HG03108 (cell line): ENCODE data around the gene DAB2.
"Not testable (repeated sequence)": the region's sequence is repeated elsewhere in the genome, so short reads cannot be mapped to it uniquely, and the experiment has no call there.

ENCODE experiments used
- ATAC-seq: cut with Tn5 transposase; IDR thresholded peaks from one replicate; pipeline ENCODE4 v1.9.1; 2021; ENCODE audit warnings: moderate library complexity; ENCODE audit not compliant: unreplicated experiment

The DAB2 gene

DNA sequence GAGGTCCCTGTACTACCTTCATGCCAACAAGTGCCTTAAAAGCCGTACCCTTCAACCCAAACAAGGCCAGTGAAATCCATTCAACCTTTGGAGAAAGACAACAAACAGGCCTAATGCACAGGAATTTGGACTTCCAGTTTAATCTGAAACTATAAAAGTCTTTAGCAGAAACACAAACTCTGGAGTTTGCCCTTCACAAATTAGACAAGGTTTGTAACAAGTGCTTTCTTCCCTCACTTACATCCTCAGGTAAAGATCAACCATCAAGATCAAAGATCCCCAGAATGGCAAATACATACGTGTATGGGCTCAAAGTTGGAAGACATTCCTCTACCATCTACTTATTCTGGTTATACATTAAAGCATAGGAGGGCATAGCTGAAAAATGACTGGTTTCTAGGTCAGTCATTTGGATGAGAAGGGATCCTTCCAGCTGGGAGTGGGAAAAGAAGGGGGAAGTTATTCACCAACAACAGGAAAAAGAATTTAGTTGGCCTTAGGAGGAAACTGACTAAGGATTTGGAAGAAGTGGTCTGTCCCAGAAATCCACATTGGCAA, 2.0 kb downstream of the DAB2 start:
- ATAC-seq = no peak

DNA sequence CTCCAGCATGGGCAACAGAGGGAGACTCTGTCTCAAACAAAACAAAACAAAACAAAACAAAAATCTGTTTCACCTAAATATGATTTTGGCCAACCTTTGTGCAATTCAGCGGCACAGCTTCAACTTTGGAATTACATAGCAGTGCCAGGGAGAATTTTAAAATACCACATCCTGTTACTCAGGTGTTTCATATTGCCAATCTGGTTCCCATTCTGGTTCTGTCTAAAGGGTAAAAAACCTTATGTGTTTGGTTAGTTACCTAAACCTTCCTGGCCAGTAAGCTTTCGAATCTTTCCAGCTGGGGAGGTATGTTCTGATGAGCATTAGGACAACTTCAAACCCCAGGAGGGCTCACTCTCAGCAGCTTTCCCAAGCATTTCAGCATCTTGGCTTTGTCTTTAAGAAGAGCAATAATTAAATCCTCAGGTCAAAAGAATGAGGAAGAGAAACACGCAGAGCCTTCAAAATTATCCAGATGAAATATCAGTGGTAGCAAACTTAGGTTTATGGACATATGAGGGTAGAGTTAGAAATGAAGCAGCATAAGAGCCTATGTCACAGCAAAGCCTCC, 2.7 kb downstream of the DAB2 start:
- ATAC-seq = no peak

DNA sequence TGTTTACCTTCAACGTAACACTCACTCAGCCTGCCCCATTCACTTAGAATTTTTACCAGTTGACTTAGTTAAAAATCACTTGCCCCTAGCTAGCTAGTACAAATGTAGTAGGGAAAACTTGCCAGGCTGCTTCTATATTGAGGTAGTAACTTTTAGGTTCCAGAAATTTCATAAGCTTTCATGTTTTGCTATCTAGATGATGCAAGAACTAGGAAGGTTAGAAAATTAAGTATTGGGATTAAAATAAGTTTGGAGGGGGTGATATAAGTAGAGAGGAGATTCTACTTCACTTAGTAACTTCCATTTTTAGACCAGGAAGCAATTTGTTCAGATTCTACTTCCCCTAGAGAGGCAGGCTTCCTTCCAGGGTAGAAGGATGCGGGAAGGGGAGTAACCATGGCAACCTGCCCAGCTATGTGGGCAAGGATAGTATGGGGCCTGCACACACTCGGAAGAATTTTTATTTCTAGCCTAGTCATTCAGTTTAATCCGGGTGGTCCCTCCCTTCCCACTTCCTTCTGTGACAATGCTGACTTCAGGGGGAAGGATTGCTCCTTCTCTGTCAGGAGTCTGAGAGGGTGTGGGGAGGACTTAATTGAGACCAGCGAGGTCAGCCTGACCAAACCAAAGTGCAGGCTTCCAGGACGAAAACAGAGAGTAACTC, 4.2 kb downstream of the DAB2 start:
- ATAC-seq = no peak

DNA sequence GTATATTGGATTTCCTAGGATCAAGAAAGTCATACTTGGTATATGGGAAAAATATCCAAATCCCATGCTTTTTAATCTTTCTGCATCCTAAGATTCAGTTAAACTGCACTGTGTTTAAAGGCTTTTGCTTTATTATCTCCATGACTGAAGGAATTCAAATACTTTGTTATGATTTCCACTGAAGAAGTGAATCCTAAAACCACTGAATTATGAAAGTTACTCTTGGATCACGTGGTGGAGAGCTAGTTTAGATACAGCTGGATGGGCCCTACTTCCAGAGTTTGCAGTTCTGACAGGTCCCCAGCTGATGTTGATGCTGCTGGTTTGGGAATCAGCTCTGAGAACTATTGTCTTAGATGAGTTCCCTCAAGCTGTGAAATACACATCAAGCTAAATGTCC, 5.0 kb downstream of the DAB2 start:
- no peak for ATAC-seq

DNA sequence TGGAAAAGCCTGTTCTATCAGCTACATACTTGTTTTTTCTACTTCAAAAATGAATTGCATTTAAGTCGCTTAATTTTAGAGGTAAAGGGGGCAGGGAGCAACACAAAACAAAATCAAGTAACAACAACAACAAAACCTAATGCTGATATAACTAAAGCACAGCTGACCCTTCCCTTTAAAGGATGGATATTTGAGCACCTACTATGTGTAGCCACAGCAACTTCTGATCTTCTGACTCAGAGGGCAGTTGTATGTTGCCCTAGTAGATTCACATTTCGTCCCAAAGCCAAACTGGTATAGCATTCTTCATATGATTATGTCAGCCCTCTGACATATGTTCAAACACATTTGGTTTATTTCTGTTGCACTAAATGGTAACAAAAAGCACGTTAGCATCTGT, 6.8 kb downstream of the DAB2 start:
- ATAC-seq = no peak

DNA sequence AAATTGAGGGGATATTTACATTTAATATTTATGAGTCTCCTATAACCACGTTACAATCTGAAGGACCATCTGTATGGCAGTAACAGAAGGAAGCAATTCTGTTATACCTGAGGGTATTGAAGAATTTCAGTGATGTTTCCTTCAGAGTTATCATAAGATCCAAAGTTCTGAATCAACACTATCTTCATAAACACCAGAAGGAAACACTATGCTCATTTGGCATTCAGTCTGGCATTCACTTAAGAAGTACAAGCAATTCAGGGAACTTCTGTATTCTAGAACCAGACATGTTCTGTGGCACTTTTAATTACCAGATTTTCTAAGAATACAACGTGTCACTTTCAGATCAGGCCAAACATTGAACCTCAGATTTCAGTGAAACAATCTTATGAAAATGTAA, 9.6 kb downstream of the DAB2 start:
- no peak for ATAC-seq

DNA sequence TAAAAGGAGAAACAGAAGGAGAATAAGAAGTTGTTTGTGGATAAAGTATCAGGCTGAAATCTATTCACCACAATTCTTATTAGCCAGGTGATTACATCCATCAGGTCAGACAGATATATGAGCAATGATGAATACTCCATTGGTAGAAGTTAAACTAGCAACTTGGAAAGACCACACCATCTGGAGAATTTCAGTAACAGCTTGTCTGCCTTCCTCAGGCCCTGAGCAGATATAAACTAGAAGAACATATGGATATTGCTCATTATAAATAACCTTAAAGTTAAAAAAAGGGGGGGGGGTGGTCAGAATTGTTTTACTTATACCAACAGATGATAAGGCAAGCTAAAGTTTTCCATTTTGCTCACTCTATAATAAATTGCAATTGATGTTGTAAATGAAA, 10.4 kb downstream of the DAB2 start:
- no peak for ATAC-seq

DNA sequence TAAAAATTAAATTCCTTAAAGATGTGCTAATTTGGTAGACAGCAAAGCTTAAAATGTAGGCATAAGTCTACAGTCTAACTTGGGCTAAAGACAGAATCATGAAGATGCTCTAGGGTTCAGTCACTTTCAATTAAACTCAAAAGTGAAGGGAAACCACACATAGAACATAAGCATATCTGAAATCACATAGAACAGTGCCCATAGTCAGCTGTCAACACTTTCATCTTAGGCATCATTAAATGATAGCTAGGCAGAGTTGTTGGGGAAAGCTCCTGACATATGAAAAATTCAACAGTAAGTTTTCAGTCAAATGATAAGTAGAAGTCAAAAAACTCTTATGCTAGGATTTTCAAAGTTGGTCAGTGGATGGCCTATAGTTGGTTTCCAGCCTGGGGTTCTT, 11.0 kb downstream of the DAB2 start:
- ATAC-seq = no peak

DNA sequence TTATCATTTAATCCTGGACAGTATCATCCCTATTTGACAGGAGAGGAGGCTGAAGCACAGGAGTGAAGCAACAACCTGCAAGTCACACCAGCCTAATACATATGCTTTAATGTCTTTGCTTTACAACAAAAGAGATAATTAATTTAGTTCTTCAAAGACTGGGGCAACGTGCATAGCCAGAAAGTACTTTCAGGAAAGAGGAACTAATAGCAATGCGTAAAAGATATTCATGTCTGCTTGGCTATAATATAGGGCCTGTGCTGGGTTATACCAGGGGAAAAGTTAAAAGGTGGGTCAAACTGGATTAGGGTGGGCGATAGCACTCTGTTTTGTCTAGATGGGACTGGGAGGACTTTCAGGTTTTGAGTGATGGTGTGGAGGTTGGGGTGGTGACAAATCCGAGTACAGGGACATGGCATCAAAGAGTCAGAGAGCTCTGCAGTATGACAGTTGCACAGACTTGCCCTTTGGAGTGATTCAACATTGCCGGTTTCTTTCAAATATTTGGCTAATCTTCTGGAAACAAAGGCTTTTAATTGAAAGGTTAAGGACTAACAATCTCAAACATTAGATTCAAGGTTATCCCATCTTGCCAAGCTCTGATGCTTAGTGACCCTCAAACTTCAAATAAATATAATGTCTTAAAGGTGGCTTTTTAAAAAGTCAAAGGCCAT, 11.9 kb downstream of the DAB2 start:
- ATAC-seq = no peak

DNA sequence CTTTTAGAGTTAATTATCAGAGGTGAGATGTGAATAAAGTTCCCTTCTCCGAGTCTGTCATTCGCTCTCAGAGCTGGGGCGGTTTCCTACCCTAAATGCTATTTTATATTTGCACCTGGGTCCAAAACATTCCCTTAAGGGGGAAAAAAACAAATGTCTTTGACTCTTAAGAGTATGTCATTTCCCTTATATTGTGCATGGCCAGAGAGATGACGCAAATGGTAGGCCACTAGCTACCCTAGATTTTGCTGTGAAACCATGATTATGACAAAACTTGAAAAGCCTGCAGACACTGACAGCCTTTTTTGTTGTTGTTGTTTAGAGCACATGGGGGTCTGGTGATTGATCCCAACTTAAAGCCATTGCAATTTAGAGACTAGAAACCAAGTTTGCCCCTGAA, 12.8 kb downstream of the DAB2 start:
- ATAC-seq = no peak

DNA sequence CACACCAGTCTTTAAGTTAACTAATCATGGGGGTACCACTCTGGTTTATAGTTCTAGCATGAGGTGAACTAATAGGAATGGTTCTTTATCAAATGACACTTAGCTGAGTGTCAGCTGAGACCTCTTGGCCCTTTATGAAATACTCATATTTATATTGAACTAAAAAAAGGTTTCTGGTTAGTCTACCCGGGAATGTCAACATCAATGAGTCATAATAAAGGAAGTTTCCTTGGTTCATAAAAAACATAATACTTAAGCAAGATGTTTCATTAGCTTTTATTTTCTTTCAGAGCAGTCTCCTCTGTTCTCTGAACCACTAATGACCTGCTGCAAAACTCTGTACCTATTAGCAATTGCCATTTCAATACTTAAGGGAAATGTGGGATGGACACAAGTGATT, 13.7 kb downstream of the DAB2 start:
- ATAC-seq = no peak

DNA sequence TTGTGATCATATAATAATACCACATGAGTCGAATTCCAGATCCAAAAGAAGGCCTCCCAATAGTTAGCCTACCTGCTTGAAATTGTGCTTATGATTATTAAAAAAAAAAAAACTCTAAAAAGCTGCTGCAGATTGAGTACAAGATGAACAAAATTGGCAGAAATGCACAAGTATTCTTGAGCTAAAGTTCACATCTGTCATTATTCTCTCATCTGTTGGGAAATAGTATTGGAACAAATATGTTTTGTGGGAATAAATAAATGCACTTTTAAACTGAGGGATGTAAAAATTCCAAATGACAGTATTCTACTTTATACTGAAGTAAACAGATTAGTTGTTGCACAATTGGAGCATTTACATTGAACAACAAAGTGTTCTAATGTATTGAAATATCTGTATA, 15.7 kb downstream of the DAB2 start:
- ATAC-seq = no peak

DNA sequence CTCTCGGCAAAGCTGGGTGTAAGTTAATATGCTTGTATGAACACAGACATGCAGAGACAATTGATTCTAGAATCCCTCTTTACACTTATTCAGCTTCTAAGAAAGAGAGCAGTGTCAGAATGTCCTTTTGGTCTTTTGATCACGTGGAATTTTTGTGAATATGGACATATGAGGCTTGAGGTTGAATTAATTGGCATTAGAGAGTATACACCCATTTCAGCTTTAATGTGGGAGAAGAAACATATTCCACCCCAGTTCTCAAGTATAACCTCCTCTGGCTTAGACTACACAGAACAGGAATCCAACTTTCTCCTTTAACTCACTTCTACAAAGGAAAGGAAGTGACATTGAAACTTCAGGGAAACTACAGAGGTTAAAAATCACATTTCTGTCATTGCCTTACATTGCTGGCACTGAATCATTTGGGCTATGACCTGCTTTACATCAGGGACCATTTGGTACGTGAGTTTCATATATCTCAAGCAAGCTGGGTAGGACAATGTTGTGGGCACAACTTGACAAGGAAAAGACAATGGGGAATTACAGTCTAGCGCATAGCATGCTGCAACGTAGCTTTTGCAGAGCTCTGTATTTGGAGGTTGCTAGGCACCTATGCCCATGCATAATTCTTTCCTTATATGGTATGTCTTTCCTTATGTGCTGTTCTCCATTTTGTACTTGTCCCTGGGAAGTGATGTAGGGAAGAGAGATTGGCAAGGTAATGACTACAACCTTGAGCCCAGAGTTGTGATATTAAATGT, 19.5 kb downstream of the DAB2 start:
- ATAC-seq = no peak

DNA sequence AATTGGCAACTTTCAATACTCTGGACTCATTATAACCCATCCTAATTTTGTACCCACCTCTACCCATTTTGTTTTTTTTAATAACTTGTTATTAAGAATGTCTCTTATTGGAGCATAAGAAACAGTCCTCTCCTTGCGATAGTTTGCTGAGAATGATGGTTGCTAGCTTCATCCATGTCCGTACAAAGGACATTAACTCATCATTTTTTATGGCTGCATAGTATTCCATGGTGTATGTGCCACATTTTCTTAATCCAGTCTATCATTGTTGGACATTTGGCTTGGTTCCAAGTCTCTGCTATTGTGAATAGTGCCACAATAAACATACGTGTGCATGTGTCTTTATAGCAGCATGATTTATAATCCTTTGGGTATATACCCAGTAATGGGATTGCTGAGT, 21.0 kb downstream of the DAB2 start:
- ATAC-seq = not testable (repeated sequence)

DNA sequence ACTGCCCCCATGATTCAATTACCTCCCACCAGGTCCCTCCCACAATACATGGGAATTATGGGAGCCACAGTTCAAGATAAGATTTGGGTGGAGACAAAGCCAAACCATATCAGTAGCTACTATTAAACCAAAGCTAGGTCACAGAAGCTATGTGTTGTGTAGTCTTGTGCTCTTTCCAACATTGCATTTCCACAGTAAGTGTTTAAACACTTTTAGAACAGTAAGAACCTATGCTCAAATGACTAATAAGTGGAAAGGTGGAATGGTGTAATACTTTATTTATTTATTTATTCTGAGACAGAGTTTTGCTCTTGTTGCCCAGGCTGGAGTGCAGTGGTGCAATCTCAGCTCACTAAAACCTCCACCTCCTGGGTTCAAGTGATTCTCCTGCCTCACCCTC, 22.6 kb downstream of the DAB2 start:
- ATAC-seq = not testable (repeated sequence)

DNA sequence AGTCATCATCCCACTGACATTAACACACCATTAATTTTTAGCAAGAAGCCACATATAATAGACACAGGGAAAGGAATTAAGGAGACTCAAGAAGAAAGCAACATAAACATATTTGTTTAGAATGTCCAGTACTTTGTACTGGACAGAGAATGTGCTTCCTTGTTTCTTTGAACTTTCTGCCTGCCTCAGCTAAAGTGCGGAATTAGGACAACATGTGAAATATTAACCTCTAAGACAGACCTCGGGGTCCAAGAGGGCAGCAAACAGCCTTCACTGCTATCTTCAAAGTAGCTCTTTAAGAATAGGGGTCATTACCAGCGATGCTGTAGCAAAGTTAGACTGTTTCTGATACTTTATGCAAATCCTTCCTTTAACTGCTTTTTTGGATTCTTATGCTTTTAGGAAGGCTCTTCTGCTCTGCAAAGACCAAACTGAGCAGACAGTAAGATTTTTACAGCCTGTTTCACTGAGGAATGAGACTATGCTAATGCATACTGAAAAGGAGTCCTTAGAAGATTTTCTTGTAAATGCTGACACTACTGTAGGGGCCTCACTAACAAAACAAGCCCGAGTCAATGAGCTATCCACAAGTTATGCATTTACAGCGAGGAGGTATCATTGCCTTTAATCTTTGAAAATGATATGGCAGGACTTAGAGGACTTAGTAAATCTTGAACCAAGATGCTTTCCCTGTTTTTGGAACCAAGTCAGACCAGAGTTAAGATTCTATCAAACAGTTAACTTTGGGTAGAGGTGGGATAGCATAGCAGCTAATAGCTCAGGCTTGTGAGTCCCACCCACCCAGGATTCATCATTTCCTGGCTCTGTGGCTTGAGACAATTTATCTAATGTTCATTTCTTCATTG, 23.8 kb downstream of the DAB2 start:
- no peak for ATAC-seq

DNA sequence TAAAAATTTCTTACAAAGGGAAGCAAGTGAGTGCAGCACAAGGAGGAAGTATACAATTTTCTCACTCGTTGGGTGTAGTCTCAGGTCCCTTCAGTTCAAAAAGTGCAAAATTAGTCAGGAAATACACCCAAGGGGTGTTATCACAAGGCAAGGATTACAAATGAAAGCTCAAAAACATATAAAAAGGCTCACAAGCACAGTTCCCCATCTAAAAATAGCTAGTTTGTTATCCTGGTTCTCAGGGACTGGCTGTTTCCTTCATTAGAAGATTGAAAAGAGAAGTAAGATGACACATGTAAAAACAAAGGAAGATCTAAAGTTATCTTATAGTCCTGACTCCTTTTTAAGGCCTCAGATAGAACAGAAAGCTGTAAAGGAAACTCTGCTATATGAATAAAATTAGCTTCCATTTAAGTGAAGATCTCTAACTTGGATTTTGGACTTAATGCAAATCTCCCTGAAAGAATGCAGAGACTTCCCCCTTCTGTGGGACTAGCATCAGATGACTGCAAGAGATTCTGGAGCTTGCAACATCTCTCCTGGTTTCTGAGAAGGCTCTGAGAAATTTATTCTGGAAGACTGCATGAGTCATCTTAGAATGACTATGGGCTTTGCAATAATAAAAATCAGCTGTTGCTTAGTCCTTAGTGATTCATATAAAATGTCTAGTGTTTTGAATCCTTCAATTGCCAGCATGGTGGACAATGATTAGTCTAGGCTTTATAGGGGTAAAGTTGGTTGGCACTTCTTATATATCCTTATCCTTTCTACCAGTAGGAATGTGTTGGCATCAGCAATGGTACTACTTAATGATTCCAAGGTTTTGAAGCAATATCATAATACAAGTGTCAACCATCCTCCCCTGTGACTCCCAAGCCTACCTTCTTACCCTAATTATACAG, 25.4 kb downstream of the DAB2 start:
- ATAC-seq = no peak

DNA sequence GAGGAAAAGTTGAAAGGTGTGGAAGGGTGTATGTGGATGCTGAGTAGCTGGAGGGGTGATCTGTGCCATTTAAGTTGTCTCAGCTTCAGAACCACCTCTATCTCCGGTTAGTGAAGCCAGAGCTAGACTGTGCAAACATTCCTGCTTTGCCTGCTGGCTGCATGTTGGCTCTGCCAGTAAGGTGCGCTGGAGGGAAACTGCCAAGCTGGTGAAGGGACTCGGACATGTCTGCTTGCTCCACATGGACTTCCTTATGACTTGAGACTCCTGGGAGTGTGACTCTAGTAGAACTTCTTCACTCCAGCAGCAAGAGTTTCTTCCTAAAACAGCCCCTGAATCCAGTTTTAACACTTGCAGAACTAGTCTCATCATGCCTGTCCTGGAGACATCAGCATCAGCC, 27.9 kb downstream of the DAB2 start:
- ATAC-seq = no peak

DNA sequence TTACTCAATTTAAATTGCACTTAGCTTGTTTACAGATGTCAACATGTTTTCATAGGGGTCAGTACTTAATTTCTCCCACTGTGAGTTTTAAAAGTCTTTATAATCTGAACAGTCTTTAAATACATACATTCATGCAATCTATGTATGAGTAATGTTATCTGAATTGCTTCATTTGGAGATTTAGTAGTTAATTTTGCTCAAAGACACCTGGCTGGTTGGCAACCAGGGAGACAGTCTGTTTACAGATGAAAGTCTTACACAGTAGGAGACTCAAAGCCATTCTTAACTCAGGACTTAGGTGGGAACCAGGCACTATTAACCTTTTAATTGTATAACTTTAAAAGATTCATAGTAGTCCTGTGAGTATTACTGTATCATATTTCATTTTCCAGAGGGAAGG, 29.3 kb downstream of the DAB2 start:
- ATAC-seq = no peak

DNA sequence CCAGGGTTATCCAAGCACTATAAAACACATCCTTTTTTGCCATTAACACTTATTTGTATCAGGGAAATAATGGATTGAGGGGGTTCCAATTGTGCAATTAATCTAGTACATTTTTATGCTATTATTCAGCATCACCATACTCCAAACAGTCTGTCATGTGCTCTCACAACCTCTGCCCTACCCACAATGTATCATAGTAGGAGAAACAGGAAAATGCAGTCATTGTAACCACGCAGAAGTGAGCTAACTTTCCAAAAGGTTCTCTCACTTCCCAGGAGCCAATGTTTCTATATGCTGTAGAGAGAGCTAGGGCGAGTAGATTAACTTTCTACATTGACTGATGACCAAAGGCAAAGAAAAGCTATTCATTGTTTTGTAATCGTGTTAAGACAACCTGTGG, 29.8 kb downstream of the DAB2 start:
- no peak for ATAC-seq
